ENCODE results near the gene NRXN3. TPM values are rescaled to one million over a fixed set of nuclear protein-coding genes. Genes with fewer than 3 reads are reported as not detected.

NRXN3 gene
- total RNA-seq, 1 donor from 2014 or later = not detected

DNA sequence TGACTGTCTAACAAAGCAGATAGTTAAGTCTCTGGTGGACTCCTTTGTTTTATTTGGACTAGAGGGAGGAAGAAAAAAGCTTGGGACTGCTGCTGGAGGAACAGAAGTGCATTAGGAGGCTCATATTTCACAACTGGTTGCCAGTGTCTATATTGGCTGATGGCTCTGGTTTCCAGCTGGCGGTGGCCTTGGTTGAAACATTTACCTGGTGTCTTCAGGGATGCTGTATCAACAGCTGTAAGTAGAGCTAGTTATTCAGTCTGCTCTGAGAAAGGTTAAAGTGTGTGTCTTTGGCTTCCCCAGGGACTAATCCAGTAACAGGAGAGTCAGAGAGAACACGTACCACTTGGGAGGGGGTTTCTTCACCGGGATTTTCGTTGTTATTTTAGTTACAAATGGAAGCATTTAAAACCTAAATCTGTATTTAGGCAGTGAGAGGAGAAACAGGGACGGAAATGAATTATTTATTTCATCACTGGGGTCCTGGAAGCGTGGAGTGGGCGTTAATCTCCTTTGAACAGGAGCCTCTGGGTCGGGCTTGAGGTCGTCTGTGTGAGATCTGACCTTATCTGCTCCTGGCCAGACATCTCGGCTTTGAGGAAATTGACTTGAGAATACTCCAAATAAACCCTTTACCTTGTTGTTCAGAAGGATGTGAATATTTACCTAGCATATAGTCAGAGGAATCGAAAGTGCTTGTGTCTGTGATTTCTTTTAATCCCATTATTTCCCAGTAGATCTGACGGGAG is 149.9 kb downstream of the NRXN3 start:
- DNase-seq (ENCODE audit: low read depth in 2 of 2) = no peak

GRCh38 chr14:78324353-78324752 is 154.2 kb downstream of the NRXN3 start:
- DNase-seq (ENCODE audit: low read depth in 2 of 2) = no peak

DNA sequence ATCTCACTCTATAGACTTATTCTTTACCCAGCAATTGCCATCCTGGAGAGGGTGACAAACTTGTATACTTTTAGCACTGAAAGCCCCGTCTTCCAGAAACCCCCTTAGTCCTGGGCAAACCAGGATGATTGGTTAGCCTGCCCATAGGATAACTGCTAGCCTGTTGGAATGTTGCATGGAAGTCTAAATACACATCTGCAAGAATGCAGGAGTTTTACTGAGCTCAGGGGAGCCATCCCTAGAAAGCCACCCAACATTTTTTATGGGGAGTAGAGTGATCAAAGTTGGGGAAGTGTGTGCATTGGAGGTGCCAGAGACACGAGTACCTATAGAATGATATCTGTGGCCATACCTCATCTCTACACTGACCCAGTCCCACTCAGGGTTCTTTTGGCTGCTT is 155.7 kb downstream of the NRXN3 start:
- no peak for DNase-seq (ENCODE audit: low read depth in 2 of 2)

GRCh38 chr14:78327426-78328221 is 157.5 kb downstream of the NRXN3 start:
- no peak for DNase-seq (ENCODE audit: low read depth in 2 of 2)

GRCh38 chr14:78329371-78329770 is 159.2 kb downstream of the NRXN3 start:
- DNase-seq (ENCODE audit: low read depth in 2 of 2) = no peak

GRCh38 chr14:78335531-78335930 is 165.4 kb downstream of the NRXN3 start:
- DNase-seq (ENCODE audit: low read depth in 2 of 2) = no peak

DNA sequence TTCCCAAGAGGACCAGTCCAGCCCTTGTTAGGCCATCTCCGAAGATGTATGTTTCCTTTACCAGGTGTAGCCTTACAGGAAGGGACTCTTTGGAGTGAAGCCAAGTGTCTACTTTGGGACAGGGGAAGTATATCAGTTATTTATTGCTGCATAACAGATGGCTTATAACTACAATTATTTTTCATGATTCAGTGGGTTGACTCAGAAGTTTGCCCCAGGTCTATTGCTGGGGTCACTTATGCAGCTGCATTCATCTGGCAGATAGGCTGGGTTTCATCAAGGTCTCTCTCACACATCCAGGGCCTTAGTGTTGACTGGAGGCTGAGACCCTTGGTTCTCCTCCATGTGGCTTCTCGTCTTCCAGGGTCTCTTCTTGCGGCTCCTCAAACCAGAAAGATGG is 170.1 kb downstream of the NRXN3 start:
- no peak for DNase-seq (ENCODE audit: low read depth in 2 of 2)

- DNase-seq (ENCODE audit: low read depth in 2 of 2) = no peak
These were observed 171.7 kb downstream of the NRXN3 start for GRCh38 chr14:78341827-78342389.

DNA sequence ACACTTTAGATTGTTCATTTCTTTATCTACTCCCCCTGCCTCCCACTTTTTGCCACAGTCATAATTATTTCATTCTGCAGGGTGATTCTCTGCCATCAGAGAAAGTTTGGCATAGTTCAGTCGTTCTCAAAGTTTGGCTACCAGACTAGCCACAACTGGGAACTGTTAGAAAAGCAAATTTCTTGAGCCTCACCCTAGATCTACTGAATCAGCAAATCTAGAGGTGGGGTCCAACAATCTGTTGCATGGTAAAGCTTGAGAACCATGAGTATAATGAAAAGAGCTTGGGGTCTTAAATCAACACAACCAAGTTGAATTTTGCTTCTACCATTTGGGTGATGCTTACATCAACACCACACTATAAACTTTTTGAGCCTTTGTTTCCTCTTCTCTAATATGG is 172.7 kb downstream of the NRXN3 start:
- no peak for DNase-seq (ENCODE audit: low read depth in 2 of 2)

- DNase-seq (ENCODE audit: low read depth in 2 of 2) = no peak
These were observed 174.1 kb downstream of the NRXN3 start for GRCh38 chr14:78344290-78344689.

DNA sequence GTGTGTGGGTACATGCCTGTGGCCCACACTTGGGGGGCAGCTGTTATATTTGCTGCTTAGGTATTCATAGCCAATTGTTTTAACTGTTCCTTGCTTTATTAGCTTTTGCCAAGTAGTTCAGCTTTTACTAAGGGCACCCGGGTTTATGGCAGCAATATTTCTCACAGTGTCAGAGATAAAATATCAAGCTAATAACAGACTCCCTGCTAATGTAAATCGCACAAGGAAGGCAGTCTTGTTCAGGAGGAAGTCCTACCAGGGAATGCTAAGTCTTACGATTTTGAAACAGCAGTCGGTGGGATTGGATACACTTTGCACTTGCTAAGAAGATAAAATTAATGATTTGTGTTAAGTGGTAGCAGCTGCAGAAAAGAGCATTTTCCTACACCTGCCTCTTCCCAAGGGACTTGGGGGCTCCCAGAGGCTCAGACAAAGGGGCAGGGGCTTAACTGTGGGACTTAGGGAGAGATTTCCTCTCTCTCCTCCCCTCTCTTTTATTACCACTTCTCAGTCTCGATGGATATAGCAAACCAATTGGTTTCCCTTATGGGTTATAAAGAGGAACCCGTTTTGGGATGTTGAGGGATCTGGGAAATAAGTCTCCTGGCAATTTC is 175.1 kb downstream of the NRXN3 start:
- DNase-seq (ENCODE audit: low read depth in 2 of 2) = no peak

GRCh38 chr14:78346747-78347146 is 176.6 kb downstream of the NRXN3 start:
- no peak for DNase-seq (ENCODE audit: low read depth in 2 of 2)

DNA sequence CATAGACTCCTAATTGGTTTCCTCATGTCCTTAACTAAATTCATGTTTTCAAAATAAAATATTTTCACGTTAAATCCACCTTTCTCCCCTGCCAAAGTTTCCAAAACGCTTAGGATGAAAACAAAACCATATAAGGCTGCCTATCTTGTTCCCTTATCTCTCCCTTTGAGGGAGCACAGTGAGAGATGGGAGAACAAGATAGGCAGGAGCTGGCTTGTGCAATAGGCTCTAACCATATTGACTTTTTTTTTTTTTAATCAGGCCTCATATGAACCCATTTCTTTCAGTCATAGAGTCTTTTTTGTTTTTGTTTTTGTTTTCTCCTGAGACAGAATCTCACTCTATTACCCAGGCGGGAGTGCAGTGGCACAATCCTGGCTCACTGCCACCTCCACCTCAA is 184.9 kb downstream of the NRXN3 start:
- no peak for DNase-seq (ENCODE audit: low read depth in 2 of 2)

GRCh38 chr14:78356391-78356790 is 186.2 kb downstream of the NRXN3 start:
- DNase-seq (ENCODE audit: low read depth in 2 of 2) = no peak

- no peak for DNase-seq (ENCODE audit: low read depth in 2 of 2)
These were observed 188.4 kb downstream of the NRXN3 start for GRCh38 chr14:78358591-78358990.

GRCh38 chr14:78359581-78359980 is 189.4 kb downstream of the NRXN3 start:
- DNase-seq (ENCODE audit: low read depth in 2 of 2) = no peak

- no peak for DNase-seq (ENCODE audit: low read depth in 2 of 2)
These were observed 192.8 kb downstream of the NRXN3 start for GRCh38 chr14:78363008-78363407.

- DNase-seq (ENCODE audit: low read depth in 2 of 2) = no peak
These were observed 197.2 kb downstream of the NRXN3 start for GRCh38 chr14:78367355-78367754.

- DNase-seq (ENCODE audit: low read depth in 2 of 2) = no peak
These were observed 212.9 kb downstream of the NRXN3 start for GRCh38 chr14:78383060-78383459.

DNA sequence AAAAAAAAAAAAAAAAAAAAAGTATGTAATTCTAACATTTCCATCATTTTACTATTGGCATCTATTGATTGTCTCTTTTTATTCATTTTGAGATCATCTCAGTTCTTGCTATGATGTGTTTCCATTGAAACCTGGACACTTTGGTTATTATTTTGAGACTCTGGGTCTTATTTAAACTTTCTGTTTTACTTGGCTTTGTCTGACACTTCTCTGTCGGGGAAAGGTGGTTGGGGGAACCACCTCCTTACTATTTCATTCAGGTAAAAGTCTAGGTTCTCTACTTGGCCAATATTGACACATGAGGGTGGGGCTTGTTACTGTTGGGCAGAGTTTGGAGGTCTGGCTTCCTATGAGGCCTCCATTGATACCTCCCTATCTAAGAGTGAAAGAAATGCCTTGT is 228.0 kb downstream of the NRXN3 start:
- no peak for DNase-seq (ENCODE audit: low read depth in 2 of 2)

- DNase-seq (ENCODE audit: low read depth in 2 of 2) = peak in 1 of 2 donors; percentile 19
These were observed 229.2 kb downstream of the NRXN3 start for GRCh38 chr14:78399316-78399889.

DNA sequence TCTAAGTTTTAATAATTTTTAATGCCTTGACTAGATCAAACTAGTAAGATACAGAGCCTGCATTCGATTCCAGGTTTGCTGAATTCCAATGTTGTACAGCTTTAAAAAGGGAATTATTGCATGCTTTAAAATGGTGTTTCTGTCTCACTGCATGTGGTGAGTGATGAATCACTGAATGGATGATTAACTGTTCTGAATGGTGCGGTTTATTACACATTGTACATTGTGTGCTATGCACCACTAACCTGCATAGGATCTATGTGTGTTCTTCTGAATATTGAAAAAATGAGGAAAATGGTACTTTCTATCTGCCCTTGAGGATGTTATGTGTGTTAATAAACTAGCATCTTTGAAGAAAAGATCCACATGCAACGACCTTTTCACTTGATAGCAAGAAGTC is 231.7 kb downstream of the NRXN3 start:
- no peak for DNase-seq (ENCODE audit: low read depth in 2 of 2)

All from lung microvascular endothelial cell (primary cell).